Dendritic cell treated with granulocyte-macrophage colony-stimulating factor and Interleukin-4, amounts not matched to agents 40 ng/mL and 50 ng/mL, for 4 days (primary cell): Measurements from ENCODE around the gene ST7.
A peak's percentile ranks its signal among the peaks of the same experiment; 100 is the strongest.
"Not testable (repeated sequence)": the region's sequence is repeated elsewhere in the genome, so short reads cannot be mapped to it uniquely, and the experiment has no call there.

ENCODE experiments used
- H3K27ac Mint-ChIP-seq: one replicate; pipeline ENCODE4 v1.8.0; 2022; ENCODE audit warnings: mild to moderate bottlenecking, mixed read lengths
- H3K27me3 Mint-ChIP-seq: one replicate; pipeline ENCODE4 v1.8.0; 2022; ENCODE audit warnings: mild to moderate bottlenecking, mixed read lengths
- H3K36me3 Mint-ChIP-seq: one replicate; pipeline ENCODE4 v1.8.0; 2022; ENCODE audit warnings: low read depth, mixed read lengths
- H3K4me1 Mint-ChIP-seq: one replicate; pipeline ENCODE4 v1.8.0; 2022; ENCODE audit warnings: low read depth, mixed read lengths
- H3K4me3 Mint-ChIP-seq: one replicate; pipeline ENCODE4 v1.8.0; 2022; ENCODE audit warnings: mild to moderate bottlenecking, moderate library complexity, mixed read lengths
- H3K9me3 Mint-ChIP-seq: one replicate; pipeline ENCODE4 v1.8.0; 2022; ENCODE audit warnings: mixed read lengths
- intact Hi-C: fragments of 100-400 bp; cut with micrococcal nuclease; formaldehyde crosslinking; loops from one replicate; pipeline ENCODE4 v1.15.0; 2022

ST7 gene

DNA sequence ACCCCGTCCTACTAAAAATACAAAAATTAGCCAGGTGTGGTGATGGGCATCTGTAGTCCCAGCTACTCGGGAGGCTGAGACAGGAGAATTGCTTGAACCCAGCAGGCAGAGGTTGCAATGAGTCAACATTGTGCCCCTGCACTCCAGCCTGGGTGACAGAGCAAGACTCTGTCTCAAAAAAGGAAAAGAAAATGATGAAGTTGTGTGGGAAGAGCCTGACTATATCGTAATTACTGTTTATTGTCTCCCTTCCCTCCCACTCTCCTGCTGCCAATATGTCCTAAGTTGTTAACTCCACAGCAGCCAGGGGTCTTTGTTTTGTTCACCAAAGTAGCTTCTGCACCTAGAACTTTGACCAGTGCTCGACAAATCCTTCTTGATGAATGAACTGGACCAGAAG, 16.5 kb upstream of the ST7 start:
- H3K36me3 Mint-ChIP-seq, intact Hi-C loops, H3K27me3 Mint-ChIP-seq, H3K4me1 Mint-ChIP-seq, H3K4me3 Mint-ChIP-seq, H3K9me3 Mint-ChIP-seq, H3K27ac Mint-ChIP-seq: not testable (repeated sequence)

DNA sequence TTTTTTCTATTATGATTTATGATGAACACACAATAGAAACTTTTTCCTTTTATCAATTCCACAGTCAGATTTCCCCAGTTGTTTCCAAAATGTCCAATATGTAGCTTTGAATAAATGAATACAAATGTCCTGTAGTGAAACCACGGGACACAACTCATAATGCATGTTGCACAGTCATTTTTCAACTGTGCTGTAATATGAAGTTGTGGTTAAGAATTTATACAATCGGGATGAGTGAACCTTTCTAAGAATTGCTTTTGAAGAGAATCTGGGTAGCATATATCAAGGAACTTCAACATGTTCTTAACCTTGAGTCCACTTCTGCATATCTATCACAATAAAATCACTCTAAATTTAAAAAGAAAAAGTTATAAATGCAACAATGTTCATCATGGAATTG, 14.6 kb upstream of the ST7 start:
- no peaks in the 10 kb centered on the region for H3K36me3 Mint-ChIP-seq
- peaks cover 6% of the 10 kb centered on the region for H3K27me3 Mint-ChIP-seq
- peaks cover 5% of the 10 kb centered on the region for H3K4me1 Mint-ChIP-seq
- H3K9me3 Mint-ChIP-seq, result no peaks in the 10 kb centered on the region
- intact Hi-C loops, result no loop called here
- H3K4me3 Mint-ChIP-seq, result no peak overlapping the region
- H3K27ac Mint-ChIP-seq, result no peak overlapping the region

DNA sequence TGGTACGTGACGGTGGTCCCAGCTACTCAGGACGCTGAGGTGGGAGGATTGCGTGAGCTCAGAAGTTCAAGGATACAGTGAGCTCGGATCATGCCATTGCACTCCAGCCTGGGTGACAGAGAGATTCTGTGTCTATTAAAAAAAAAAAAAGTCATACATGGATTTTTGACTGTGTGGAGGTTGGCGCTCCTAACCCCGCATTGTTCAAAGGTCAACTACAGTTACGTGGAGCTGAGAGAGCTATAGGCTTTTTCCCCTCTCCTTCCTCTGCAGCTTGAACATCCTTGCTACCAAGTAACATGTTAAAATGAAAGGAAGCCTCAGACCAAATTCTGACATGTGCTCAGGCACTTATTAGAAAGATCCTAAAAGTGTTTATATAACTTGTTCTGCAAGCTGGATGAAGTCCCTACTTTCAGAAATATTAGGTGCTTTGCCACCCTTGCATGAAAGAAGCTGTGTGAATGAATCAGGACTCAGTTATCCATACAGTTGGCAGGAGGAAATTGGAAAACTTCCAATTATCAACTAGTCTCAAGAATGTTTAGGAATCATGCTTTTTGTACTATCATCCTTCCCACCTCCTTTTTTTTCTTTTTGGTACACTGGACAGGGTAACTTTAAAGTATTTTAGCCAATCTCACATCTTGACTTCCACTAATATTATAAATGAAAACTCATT, 12.5 kb upstream of the ST7 start:
- Mint-ChIP-seq H3K9me3 (no peaks in the 10 kb centered on the region), H3K4me1 (peaks cover 5% of the 10 kb centered on the region), H3K36me3 (no peaks in the 10 kb centered on the region), H3K27ac (no peak overlapping the region), H3K27me3 (peaks cover 3% of the 10 kb centered on the region), H3K4me3 (no peak overlapping the region)
- intact Hi-C loops, result no loop called here

DNA sequence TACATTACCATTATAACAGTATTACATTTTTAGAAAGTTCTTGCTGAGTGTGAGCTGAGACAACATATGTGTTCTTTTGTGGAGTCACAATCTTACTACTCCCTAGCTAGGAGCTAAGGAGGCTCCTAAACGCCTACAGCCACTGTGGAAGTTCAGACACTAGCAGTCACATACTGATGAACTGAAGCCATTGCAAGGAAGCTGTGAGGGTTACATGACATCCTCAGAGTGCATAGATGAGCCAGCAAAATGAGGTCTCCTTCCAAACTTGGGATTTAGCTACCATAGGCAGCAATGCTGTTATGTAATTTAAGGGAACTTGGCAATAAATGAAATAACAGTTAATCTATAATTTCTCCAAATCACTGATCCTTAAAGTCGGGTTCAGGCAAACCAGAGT, 10.8 kb upstream of the ST7 start:
- no peak overlapping the region for H3K27ac Mint-ChIP-seq
- no peak overlapping the region for H3K4me3 Mint-ChIP-seq
- intact Hi-C loops, result no loop called here
- no peaks in the 10 kb centered on the region for H3K4me1 Mint-ChIP-seq
- no peaks in the 10 kb centered on the region for H3K9me3 Mint-ChIP-seq
- no peaks in the 10 kb centered on the region for H3K36me3 Mint-ChIP-seq
- H3K27me3 Mint-ChIP-seq, result peaks cover 2% of the 10 kb centered on the region

DNA sequence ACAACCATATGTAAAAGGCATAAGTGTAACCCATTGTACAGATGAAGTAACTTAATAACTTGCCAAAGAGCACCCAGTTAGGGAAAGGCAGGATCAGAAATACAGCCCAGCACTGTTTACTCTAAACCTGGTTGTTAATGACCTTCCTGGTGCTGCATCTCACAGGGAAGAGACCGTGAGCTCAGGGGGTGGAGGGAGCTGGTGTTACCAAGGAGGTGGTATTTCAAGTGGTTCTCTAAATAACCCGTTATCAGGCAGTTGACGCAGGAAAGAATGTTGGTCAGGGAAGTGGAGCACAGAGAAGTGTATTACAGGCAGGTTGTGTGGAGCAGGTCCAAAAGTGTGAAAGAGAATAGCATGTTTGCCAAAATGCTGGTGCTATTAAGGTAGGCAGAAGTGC, 4.4 kb upstream of the ST7 start:
- no peaks in the 10 kb centered on the region for H3K36me3 Mint-ChIP-seq
- no peak overlapping the region for H3K4me3 Mint-ChIP-seq
- H3K4me1 Mint-ChIP-seq, result peaks cover 8% of the 10 kb centered on the region
- intact Hi-C loops, result no loop called here
- H3K27ac Mint-ChIP-seq, result no peak overlapping the region
- H3K27me3 Mint-ChIP-seq, result no peaks in the 10 kb centered on the region
- H3K9me3 Mint-ChIP-seq, result no peaks in the 10 kb centered on the region

DNA sequence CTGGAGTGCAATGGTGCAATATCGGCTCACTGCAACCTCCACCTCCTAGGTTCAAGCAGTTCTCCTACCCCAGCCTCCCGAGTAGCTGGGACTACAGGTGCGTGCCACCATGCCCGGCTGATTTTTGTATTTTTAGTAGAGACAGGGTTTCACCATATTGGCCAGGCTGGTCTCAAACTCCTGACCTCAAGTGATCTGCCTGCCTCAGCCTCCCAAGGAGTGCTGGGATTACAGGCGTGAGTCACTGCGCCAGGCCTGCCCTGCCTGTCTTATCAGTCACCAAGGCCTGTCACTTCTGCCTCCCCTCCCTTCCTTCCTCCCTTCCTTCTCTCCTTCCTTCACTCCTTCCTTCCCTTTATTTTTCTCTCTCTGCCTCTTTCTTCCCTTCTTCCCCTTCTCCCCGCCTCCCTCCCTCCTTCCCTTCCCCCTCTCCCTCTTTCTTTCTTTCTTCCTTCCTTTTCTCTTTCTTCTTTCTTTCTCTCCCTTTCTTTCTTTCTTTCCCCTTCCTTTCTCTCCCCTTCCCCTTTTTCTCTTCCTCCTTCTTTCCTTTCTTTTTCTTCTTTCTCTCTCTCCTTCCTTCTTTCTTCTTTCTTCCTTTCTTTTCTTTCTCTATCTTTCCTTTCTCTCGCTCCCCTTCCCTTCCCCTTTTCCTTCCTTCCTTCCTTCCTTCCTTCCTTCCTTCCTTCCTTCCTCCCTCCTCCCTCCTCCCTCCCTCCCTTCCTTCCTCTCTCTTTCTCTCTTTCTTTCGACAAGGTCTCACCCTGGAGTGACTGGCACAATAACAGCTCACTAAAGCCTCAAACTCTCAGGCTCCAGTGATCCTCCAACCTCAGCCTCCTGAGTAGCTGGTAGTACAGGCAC, 3.1 kb upstream of the ST7 start:
- H3K36me3 Mint-ChIP-seq, result peaks cover 5% of the 10 kb centered on the region
- peaks cover 14% of the 10 kb centered on the region for H3K4me1 Mint-ChIP-seq
- intact Hi-C loops, result no loop called here
- H3K27ac Mint-ChIP-seq, result peak overlapping the region; percentile 30
- H3K9me3 Mint-ChIP-seq, result no peaks in the 10 kb centered on the region
- H3K4me3 Mint-ChIP-seq, result no peak overlapping the region
- no peaks in the 10 kb centered on the region for H3K27me3 Mint-ChIP-seq

DNA sequence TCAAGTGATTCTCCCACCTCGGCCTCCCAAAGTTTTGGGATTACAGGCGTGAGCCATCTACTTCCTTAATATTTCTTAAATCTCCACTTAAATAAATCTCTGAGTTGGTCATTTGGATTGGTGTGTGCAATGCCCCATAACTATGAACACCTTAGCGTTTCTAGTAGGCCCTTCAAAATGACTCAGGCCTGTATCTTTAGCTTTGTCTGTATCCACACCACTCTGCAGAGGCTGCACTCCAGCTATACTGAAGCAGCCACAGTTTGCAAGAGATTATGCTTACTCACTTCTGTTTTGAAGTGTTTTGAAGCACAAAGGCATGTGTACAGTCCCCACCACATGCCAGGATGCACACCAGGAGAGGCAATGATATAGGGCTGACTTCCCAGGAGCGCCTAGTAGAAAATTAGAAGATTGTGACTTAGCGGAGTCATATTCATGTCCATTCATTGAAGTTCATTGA, 2.4 kb upstream of the ST7 start:
- intact Hi-C loops, result no loop called here

DNA sequence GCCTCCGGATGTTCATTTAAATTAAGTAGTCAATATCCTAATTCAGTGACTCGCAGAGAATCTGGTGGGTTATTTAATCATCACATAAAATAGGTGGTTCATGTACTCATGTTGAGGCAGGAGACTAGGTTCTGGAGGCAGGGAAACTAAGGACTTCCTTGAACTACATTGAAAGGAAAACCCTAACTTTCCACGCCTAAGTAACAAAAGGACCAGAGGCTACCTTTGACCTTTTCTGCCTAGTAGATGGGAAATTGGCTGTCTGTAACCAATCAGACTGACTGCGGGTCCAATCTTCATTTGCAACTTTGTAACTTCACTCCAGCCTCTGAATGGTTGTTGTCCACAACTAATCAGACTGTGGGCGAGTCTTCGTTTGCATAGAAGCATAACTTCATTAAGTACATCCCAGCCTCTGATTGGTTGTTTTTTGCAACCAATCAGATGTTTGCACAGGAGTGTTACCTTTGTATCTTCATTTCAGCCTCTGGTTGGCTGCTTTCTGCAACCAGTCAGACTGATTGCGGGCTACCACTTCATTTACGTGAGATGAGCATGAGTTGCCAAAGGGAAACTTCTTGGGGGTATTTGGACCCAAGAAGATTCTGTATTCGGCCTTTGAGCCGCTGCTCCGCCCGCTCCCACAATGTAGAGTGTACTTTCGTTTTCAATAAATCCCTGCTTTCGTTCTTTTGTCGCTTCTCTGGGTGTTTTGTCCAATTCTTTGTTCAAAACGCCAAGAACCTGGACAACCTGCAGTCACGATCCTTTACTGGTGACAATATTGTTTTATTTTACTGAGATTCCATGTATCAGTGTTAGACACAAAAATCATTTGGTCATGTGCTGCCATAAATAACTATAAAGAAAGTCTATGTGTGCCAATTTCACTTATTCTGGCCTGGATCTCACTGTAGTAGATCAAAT, 1.7 kb upstream of the ST7 start:
- no peak overlapping the region for H3K4me3 Mint-ChIP-seq
- peaks cover 28% of the 10 kb centered on the region for H3K4me1 Mint-ChIP-seq
- no peak overlapping the region for H3K27ac Mint-ChIP-seq
- H3K9me3 Mint-ChIP-seq, result no peaks in the 10 kb centered on the region
- intact Hi-C loops, result no loop called here
- H3K36me3 Mint-ChIP-seq, result peaks cover 5% of the 10 kb centered on the region
- H3K27me3 Mint-ChIP-seq, result no peaks in the 10 kb centered on the region

More for the DNA sequence above, 2.4 kb upstream of the ST7 start:
- peaks cover 5% of the 10 kb centered on the region for H3K36me3 Mint-ChIP-seq
- H3K27ac Mint-ChIP-seq, result peak overlapping the region; percentile 30
- H3K4me1 Mint-ChIP-seq, result peaks cover 20% of the 10 kb centered on the region
- H3K9me3 Mint-ChIP-seq, result no peaks in the 10 kb centered on the region
- no peak overlapping the region for H3K4me3 Mint-ChIP-seq
- H3K27me3 Mint-ChIP-seq, result no peaks in the 10 kb centered on the region

DNA sequence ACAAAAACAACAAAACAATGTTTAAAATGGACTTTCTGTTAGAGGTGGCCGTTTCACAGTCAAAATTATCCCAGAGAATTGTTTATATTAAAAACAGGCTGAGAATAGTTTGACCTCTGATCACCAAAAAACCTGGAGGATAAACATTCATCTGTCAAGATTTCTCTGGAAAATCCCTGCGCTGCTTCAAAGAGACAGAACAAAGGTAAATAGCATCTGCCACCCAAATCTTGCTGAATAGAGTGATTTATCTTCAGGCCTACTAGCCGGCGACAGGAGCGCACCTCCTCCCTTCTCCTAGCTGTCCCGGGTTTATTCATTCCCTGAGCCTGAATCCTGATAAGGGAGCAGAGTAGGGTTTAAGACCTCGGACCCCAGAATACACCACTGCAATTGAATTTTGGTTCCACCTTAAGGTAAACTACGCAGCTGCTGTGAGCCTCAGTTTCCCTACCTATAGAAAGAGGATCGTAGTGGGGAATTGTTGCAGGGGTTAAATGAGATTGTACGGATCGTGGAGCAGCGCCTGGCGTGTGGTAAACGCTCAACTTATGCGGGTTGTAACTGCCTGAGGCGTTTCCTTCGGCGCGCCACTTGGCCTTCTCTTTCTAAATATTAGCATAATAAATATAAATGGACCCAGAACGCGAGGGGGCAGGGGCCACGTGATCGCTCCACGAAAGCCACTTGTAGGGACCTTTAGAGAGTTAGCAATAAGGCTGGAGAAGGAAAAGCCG, 498 bp upstream of the ST7 start:
- no peaks in the 10 kb centered on the region for H3K9me3 Mint-ChIP-seq
- peak overlapping the region; percentile 91 for H3K27ac Mint-ChIP-seq
- H3K4me1 Mint-ChIP-seq, result peaks cover 33% of the 10 kb centered on the region
- peak overlapping the region; percentile 72 for H3K4me3 Mint-ChIP-seq
- intact Hi-C loops, result no loop called here
- no peaks in the 10 kb centered on the region for H3K27me3 Mint-ChIP-seq
- peaks cover 5% of the 10 kb centered on the region for H3K36me3 Mint-ChIP-seq

DNA sequence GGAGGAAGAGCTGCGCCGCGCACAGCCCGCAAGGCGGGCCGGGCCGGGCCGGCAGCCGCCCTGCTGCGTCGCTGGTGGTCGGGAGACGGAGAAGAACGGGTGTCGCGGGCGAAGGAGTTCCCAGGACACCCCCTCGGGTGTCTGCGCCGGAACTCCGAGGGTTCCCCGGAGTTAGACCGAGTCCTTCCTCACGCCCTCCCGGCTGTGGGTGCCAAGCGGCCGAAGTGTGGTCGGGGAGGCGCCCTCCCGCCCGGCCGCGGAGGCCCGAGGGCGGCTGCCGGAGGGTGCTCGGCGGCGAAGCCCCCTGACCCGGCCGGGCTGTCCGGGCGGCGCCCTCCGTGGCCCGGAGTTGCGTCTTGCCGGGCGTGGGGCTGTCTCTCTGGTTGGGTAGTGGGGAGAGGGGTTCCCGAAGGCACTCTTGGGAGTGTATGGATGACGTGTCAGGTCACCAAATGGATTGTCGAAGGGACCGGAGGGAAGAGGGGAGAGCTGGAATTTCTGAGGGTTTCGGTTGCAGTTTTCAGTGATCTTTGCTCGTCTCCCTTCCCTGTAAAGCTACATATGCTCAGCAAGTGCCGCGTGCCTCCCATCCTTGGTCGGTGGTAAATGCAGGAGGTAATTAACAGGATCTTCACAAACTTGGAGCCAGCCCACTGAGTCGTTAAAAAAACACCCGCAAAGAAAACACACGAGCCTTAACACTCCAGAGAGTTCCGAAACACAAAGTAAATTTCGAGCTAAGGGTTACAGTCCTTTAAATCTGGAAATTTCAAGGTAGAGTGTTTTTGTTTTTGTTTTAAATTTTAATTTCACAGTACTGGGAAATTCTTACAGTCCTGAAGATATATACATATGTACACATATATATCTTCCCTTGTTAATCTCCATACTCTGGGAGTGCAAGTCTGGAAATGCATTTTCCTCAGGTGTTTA, 871 bp downstream of the ST7 start:
- Mint-ChIP-seq H3K27me3 (no peaks in the 10 kb centered on the region), H3K4me3 (peak overlapping the region; percentile 81), H3K4me1 (peaks cover 33% of the 10 kb centered on the region), H3K9me3 (no peaks in the 10 kb centered on the region), H3K36me3 (peaks cover 5% of the 10 kb centered on the region), H3K27ac (peak overlapping the region; percentile 91)
- intact Hi-C loops, result no loop called here

DNA sequence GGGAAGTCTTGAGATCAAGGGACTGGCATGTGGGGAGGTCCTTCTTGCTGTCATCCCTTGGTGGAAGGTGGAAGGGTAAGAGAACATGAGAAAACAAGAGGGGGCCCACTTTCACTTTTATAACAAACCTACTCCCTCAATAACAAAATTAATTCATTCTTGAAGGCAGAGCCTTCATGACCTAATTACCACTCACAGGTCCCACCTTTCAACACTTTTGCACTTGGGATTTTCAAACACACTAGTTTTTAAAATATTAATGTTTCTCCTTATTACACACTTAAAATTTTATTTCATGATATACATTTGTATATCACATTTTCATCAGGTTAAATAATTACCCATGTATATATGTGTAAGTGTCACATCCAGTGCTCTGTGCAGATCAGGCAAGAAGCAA, 2.0 kb downstream of the ST7 start:
- Mint-ChIP-seq H3K27me3 (no peaks in the 10 kb centered on the region), H3K27ac (peak overlapping the region; percentile 91), H3K4me3 (no peak overlapping the region), H3K4me1 (peaks cover 30% of the 10 kb centered on the region), H3K9me3 (no peaks in the 10 kb centered on the region), H3K36me3 (peaks cover 5% of the 10 kb centered on the region)
- intact Hi-C loops, result no loop called here

DNA sequence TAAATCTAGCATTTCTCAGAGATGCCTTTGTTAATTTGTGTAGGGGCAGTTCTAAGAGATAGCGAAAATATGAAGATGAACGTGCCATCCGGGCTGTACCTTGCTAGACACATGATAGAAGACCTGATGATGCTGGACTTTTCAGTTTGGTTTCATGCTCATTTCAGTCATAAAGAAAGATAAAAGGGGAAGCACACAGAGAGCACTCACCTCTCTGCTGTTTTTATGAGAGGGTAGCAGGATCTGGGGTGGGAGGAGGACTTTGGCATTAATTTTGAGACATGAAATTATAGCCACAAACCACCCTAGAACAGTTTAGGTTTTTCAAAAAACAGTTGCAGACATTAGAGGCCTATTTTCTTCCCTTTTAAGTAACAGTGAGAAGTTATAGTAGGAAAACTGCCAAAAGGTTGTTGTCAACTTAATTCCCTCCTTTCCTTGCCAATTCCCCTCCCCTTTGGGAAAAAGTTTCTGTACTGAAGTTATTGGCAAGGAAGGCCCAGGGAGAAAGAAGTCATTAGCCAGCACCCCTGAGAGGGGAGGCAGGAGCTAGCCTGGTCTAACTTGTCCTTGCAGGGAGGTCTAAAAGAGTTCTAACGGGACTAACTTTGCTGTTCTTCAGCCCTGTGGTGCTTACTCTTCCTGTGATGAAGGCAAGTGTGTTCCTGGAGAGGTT, 2.6 kb downstream of the ST7 start:
- Mint-ChIP-seq H3K27ac (peak overlapping the region; percentile 45), H3K4me1 (peaks cover 25% of the 10 kb centered on the region), H3K27me3 (no peaks in the 10 kb centered on the region), H3K36me3 (peaks cover 5% of the 10 kb centered on the region), H3K9me3 (no peaks in the 10 kb centered on the region), H3K4me3 (no peak overlapping the region)
- intact Hi-C loops, result no loop called here
